Ascending aorta (tissue), 2 donors: ENCODE measurements around the gene SRBD1. TPM values are rescaled to one million over a fixed set of nuclear protein-coding genes. Genes with fewer than 3 reads are reported as not detected.
A peak's percentile ranks its signal among the peaks of the same experiment; 100 is the strongest.

ENCODE experiments used
- DNase-seq, 2 donors: peaks; one replicate each; pipeline ENCODE4 v3.0.0-alpha.2; 2019; ENCODE audit warnings: low spot score in 2 of 2
- H3K27ac ChIP-seq, 2 donors: fragments of 200-600 bp; sonication (generic); one replicate each; pipeline ENCODE4 v1.5.1; 2016 to 2017; ENCODE audit warnings: mild to moderate bottlenecking in 1 of 2
- H3K27me3 ChIP-seq: fragments of 200-600 bp; sonication (generic); one replicate; pipeline ENCODE4 v1.5.1; 2017
- H3K36me3 ChIP-seq, 2 donors: fragments of 200-600 bp; sonication (generic); one replicate each; pipeline ENCODE4 v1.5.1; 2016
- H3K4me1 ChIP-seq, 2 donors: fragments of 200-600 bp; sonication (generic); one replicate each; pipeline ENCODE4 v1.5.1; 2016 to 2017; ENCODE audit warnings: mild to moderate bottlenecking in 1 of 2
- H3K4me3 ChIP-seq, 2 donors: fragments of 200-600 bp; sonication (generic); one replicate each; pipeline ENCODE4 v1.5.1; 2016 to 2017; ENCODE audit warnings: mild to moderate bottlenecking in 1 of 2
- H3K9me3 ChIP-seq, 2 donors: fragments of 200-600 bp; sonication (generic); one replicate each; pipeline ENCODE4 v1.5.1; 2016
- intact Hi-C: fragments of 100-400 bp; cut with DNase I; formaldehyde crosslinking; loops from one replicate; pipeline ENCODE4 v1.15.1; 2023
- total RNA-seq: library from RNA; depleted of rRNA; stranded (reverse); fragments of >200 nt; gene quantifications from one replicate; pipeline ENCODE4 v1.1.0, GENCODE V29; 2016
- TF ChIP-seq, protein P1 (sequence below), 3 experiments: fragments of 200-600 bp in 2 of 3; fragments of 450-650 bp in 1 of 3; sonication (generic) in 2 of 3; IDR thresholded peaks; one replicate each; pipeline ENCODE4 v1.5.1; 2016 to 2019; ENCODE audit warnings: antibody characterized with exemption in 3 of 3, mild to moderate bottlenecking in 1 of 3, moderate library complexity in 1 of 3

SRBD1 gene
- total RNA-seq, 1 donor from 2014 or later, result 7.6 TPM

DNA sequence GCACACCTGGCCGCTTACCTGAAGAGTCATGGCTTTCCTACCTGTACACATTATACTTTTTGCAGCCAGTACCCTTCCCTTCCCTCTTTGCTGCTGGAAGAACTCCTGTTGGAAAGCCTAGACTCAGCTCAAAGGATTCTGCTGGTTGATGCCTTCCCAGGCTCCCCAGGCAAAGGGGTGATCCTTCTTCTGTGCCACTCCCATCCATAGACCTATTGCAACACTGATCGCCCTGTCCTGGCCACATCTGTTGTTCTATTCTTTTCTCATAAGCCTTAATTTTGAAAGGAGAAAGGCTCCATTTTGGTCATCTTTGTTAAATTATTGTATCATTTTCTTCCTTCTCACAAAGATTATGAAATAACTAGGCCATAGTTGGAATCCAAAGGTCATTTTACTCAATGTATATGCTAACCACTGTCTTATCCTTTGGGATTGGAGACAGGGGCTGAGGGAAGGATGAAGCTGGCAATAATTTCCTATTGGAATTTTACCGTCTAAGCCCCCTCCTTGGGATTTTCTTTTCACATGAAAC lies 37.0 kb upstream of the SRBD1 start:
- Histone ChIP-seq H3K27me3 (no peaks in the 10 kb centered on the region), H3K36me3 (no peaks in the 10 kb centered on the region), H3K4me3 (no peak overlapping the region), H3K27ac (no peak overlapping the region), H3K9me3 (no peaks in the 10 kb centered on the region), H3K4me1 (peaks cover 2 to 9% of the 10 kb centered on the region in 2 donors)
- DNase-seq, result no peak
- TF ChIP-seq, protein P1, sequence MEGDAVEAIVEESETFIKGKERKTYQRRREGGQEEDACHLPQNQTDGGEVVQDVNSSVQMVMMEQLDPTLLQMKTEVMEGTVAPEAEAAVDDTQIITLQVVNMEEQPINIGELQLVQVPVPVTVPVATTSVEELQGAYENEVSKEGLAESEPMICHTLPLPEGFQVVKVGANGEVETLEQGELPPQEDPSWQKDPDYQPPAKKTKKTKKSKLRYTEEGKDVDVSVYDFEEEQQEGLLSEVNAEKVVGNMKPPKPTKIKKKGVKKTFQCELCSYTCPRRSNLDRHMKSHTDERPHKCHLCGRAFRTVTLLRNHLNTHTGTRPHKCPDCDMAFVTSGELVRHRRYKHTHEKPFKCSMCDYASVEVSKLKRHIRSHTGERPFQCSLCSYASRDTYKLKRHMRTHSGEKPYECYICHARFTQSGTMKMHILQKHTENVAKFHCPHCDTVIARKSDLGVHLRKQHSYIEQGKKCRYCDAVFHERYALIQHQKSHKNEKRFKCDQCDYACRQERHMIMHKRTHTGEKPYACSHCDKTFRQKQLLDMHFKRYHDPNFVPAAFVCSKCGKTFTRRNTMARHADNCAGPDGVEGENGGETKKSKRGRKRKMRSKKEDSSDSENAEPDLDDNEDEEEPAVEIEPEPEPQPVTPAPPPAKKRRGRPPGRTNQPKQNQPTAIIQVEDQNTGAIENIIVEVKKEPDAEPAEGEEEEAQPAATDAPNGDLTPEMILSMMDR (IDR thresholded peaks at IDR 0.05), result no peak
- intact Hi-C loops, result loop anchor here (10.0 kb wide), 1 partner anchor 647 kb away; the partner anchor contains the start of gene EPAS1

DNA sequence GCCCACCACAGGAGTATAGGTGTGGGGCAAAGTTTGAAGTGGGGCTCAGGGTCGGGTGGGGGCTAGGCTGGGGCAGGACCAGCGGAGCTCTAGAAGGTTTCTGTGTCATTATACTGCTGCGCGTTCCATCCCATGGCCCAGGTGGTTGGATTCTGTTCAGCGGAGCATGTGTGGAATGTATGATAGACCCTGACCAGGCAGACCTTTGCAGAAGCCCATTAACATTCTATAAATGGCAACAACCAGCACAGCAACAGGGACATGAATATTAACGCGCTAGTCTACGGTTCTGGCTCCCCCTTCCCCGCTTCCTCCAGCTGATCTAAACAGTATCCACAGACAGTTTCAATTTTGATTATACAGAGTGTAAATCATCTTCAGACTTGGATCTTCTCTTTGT lies 36.3 kb upstream of the SRBD1 start:
- no peak overlapping the region for H3K4me3 ChIP-seq
- H3K4me1 ChIP-seq, result peaks cover 2 to 7% of the 10 kb centered on the region in 2 donors
- no peaks in the 10 kb centered on the region for H3K27me3 ChIP-seq
- H3K27ac ChIP-seq, result no peak overlapping the region
- DNase-seq, result no peak
- intact Hi-C loops, result loop anchor here (10.0 kb wide), 1 partner anchor 647 kb away; the partner anchor contains the start of gene EPAS1
- TF ChIP-seq, protein P1 (IDR thresholded peaks at IDR 0.05), result no peak
- H3K36me3 ChIP-seq, result no peaks in the 10 kb centered on the region
- H3K9me3 ChIP-seq, result no peaks in the 10 kb centered on the region

GRCh38 chr2:45646289-45646688 lies 35.2 kb upstream of the SRBD1 start:
- peaks cover 2 to 7% of the 10 kb centered on the region in 2 donors for H3K4me1 ChIP-seq
- DNase-seq, result no peak
- intact Hi-C loops, result loop anchor here (10.0 kb wide), 1 partner anchor 649 kb away; the partner anchor contains the start of gene EPAS1
- no peak overlapping the region for H3K27ac ChIP-seq
- TF ChIP-seq, protein P1 (IDR thresholded peaks at IDR 0.05), result no peak
- no peaks in the 10 kb centered on the region for H3K9me3 ChIP-seq
- no peaks in the 10 kb centered on the region for H3K27me3 ChIP-seq
- no peak overlapping the region for H3K4me3 ChIP-seq
- H3K36me3 ChIP-seq, result no peaks in the 10 kb centered on the region

GRCh38 chr2:45643543-45644542 lies 32.8 kb upstream of the SRBD1 start:
- H3K36me3 ChIP-seq, result no peaks in the 10 kb centered on the region
- H3K27me3 ChIP-seq, result no peaks in the 10 kb centered on the region
- peak overlapping the region; percentile 57 to 63 for H3K4me3 ChIP-seq
- intact Hi-C loops, result loop anchor here (1.0 to 10.0 kb wide), 3 partner anchors 134 to 651 kb away; partner anchors contain the start of gene EPAS1
- peak in 1 of 2 donors; percentile 76 for DNase-seq
- TF ChIP-seq, protein P1 (IDR thresholded peaks at IDR 0.05), result peak; percentile 94 to 100 (median 98)
- H3K27ac ChIP-seq, result no peak overlapping the region
- peaks cover 0 to 3% of the 10 kb centered on the region in 2 donors for H3K4me1 ChIP-seq
- no peaks in the 10 kb centered on the region for H3K9me3 ChIP-seq

DNA sequence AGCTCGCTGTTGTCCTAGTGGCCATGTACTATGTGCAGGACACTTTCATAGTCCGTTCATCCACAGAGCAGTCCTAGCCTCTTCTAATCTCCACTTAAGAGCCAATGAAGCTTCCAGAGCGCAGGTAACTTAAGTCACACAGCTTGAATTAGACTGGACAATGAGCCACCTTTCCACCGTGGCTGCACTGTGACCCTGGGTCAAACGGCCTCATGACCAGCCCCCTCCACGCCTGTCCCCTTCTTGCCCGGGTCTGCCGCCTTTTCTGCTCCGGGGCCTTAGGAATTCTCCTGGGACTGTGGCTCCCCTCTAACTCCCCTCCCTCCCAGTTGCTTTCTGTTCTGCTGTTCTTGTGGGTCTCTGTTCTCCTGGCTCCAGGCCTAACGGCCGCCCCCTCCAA lies 32.0 kb upstream of the SRBD1 start:
- H3K27ac ChIP-seq, result no peak overlapping the region
- H3K36me3 ChIP-seq, result no peaks in the 10 kb centered on the region
- TF ChIP-seq, protein P1 (IDR thresholded peaks at IDR 0.05), result no peak
- no peaks in the 10 kb centered on the region for H3K9me3 ChIP-seq
- DNase-seq, result no peak
- H3K4me3 ChIP-seq, result peak overlapping the region; percentile 57 to 63
- H3K4me1 ChIP-seq, result peaks cover 0 to 3% of the 10 kb centered on the region in 2 donors
- intact Hi-C loops, result loop anchor here (1.0 to 10.0 kb wide), 3 partner anchors 135 to 652 kb away; partner anchors contain the start of gene EPAS1
- no peaks in the 10 kb centered on the region for H3K27me3 ChIP-seq
